ENCODE results near the gene RDH8. TPM values are rescaled to one million over a fixed set of nuclear protein-coding genes. Genes with fewer than 3 reads are reported as not detected.

Gene RDH8, protein sequence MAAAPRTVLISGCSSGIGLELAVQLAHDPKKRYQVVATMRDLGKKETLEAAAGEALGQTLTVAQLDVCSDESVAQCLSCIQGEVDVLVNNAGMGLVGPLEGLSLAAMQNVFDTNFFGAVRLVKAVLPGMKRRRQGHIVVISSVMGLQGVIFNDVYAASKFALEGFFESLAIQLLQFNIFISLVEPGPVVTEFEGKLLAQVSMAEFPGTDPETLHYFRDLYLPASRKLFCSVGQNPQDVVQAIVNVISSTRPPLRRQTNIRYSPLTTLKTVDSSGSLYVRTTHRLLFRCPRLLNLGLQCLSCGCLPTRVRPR
- not detected for total RNA-seq

GRCh38 chr19:10013316-10013715 lies at the start of gene RDH8:
Gene RDH8, plus strand, starts transcription at chr19:10013483. Its CDS starts 15 bp downstream, at chr19:10013498.
- ATAC-seq (ENCODE audit: insufficient number of reproducible peaks, low FRiP score, low read depth) (no peak), DNase-seq (ENCODE audit: low spot score) (no peak)
- Histone ChIP-seq H3K27me3 (replicated peaks; ENCODE audit: insufficient read depth) (peaks cover 4% of the 10 kb centered on the region), H3K4me1 (ENCODE audit: control insufficient read depth in 1 of 2, low read depth in 2 of 2) (peaks cover 22 to 24% of the 10 kb centered on the region in 2 donors), H3K36me3 (no peaks in the 10 kb centered on the region), H3K9me3 (no peaks in the 10 kb centered on the region), H3K4me3 (no peak within 1 kb of the TSS), H3K27ac (no peak within 1 kb of the TSS)
- TF ChIP-seq, protein P1, sequence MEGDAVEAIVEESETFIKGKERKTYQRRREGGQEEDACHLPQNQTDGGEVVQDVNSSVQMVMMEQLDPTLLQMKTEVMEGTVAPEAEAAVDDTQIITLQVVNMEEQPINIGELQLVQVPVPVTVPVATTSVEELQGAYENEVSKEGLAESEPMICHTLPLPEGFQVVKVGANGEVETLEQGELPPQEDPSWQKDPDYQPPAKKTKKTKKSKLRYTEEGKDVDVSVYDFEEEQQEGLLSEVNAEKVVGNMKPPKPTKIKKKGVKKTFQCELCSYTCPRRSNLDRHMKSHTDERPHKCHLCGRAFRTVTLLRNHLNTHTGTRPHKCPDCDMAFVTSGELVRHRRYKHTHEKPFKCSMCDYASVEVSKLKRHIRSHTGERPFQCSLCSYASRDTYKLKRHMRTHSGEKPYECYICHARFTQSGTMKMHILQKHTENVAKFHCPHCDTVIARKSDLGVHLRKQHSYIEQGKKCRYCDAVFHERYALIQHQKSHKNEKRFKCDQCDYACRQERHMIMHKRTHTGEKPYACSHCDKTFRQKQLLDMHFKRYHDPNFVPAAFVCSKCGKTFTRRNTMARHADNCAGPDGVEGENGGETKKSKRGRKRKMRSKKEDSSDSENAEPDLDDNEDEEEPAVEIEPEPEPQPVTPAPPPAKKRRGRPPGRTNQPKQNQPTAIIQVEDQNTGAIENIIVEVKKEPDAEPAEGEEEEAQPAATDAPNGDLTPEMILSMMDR (IDR thresholded peaks at IDR 0.05) = no peak

- Histone ChIP-seq H3K27me3 (replicated peaks; ENCODE audit: insufficient read depth) (no peaks in the 10 kb centered on the region), H3K4me3 (no peak overlapping the region), H3K9me3 (no peaks in the 10 kb centered on the region), H3K4me1 (ENCODE audit: control insufficient read depth in 1 of 2, low read depth in 2 of 2) (no peaks in the 10 kb centered on the region), H3K27ac (no peak overlapping the region), H3K36me3 (no peaks in the 10 kb centered on the region)
- DNase-seq (ENCODE audit: low spot score) (no peak), ATAC-seq (ENCODE audit: insufficient number of reproducible peaks, low FRiP score, low read depth) (no peak)
- TF ChIP-seq, protein P1 (IDR thresholded peaks at IDR 0.05) = no peak
Observed at GRCh38 chr19:9966024-9966423, 47.3 kb upstream of the RDH8 start.

- TF ChIP-seq, protein P1 (IDR thresholded peaks at IDR 0.05) = no peak
- Histone ChIP-seq H3K27ac (no peak overlapping the region), H3K4me1 (ENCODE audit: control insufficient read depth in 1 of 2, low read depth in 2 of 2) (no peaks in the 10 kb centered on the region), H3K36me3 (no peaks in the 10 kb centered on the region), H3K9me3 (no peaks in the 10 kb centered on the region), H3K4me3 (no peak overlapping the region), H3K27me3 (replicated peaks; ENCODE audit: insufficient read depth) (no peaks in the 10 kb centered on the region)
- ATAC-seq (ENCODE audit: insufficient number of reproducible peaks, low FRiP score, low read depth) = no peak
- no peak for DNase-seq (ENCODE audit: low spot score)
Observed at GRCh38 chr19:9966448-9966847, 46.8 kb upstream of the RDH8 start.

DNA sequence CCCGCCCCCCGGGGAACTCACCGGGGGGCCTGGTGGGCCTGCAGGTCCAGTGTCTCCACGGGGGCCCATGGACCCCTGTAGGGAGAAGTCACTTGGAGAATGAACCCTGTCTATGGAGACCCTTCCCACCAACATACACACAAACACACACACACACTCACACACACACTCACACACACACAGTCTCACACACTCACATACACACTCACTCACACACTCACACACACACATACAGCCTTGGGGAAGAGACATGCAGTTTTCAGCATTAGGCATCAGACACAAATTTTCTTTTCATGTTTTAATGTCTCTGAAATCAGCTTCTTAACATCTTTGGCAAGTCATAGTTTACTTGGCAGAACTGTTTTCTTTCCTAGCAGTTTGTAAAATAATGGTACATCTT lies 46.0 kb upstream of the RDH8 start:
- ATAC-seq (ENCODE audit: insufficient number of reproducible peaks, low FRiP score, low read depth) (no peak), DNase-seq (ENCODE audit: low spot score) (no peak)
- H3K4me1 ChIP-seq (ENCODE audit: control insufficient read depth in 1 of 2, low read depth in 2 of 2) = no peaks in the 10 kb centered on the region
- no peaks in the 10 kb centered on the region for H3K36me3 ChIP-seq
- no peak overlapping the region for H3K27ac ChIP-seq
- H3K9me3 ChIP-seq = no peaks in the 10 kb centered on the region
- TF ChIP-seq, protein P1 (IDR thresholded peaks at IDR 0.05) = no peak
- no peaks in the 10 kb centered on the region for H3K27me3 ChIP-seq (replicated peaks; ENCODE audit: insufficient read depth)
- H3K4me3 ChIP-seq = no peak overlapping the region

DNA sequence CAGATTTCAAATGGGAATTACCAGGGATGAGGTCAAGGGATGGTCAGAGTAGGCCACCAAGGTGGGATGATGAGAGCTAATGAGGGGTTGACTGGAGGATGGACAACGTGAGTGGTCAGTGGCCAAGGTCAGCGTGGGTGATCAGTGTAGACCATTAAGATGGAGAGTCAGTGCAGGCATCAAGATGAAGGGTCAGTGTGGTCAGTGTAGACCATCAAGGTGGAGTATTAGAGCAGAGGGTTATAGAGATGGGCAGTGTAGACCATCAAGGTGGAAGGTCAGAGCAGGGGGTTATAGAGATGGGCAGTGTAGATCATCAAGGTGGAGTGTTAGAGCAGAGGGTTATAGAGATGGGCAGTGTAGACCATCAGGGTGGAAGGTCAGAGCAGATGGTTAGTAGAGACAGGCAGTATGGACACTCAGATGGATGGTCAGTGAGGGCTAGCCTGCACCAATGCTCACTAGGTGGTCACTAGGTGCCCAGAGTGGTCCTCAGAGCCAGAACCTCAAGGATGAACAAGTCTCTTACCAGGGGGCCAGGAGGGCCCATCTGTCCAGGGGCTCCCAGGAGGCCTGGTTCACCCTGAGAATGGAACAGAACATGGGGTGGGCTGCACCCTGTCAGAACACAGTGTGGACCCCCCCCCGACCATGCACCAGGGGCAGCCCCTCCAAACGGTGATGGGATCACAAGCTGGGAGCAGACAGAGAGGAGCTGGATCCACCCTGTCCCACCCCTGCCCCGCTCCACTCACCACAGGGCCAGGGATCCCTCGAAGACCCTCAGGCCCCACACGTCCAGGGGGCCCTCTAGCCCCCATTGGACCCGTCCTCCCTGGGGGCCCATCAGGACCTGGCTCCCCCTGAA lies 44.2 kb upstream of the RDH8 start:
- DNase-seq (ENCODE audit: low spot score) (no peak), ATAC-seq (ENCODE audit: insufficient number of reproducible peaks, low FRiP score, low read depth) (no peak)
- H3K4me3 ChIP-seq = no peak overlapping the region
- H3K9me3 ChIP-seq = no peaks in the 10 kb centered on the region
- no peaks in the 10 kb centered on the region for H3K36me3 ChIP-seq
- H3K27me3 ChIP-seq (replicated peaks; ENCODE audit: insufficient read depth) = no peaks in the 10 kb centered on the region
- TF ChIP-seq, protein P1 (IDR thresholded peaks at IDR 0.05) = no peak
- no peak overlapping the region for H3K27ac ChIP-seq
- H3K4me1 ChIP-seq (ENCODE audit: control insufficient read depth in 1 of 2, low read depth in 2 of 2) = no peaks in the 10 kb centered on the region

Measured in thoracic aorta (tissue), 2 donors.